Liver (tissue), 3 donors: Measurements from ENCODE around the gene GLT1D1.

Experiments used
- ATF3 ChIP-seq: IDR thresholded peaks from 2 replicates; pipeline ENCODE4 v1.6.1; 2016; ENCODE audit warnings: antibody characterized with exemption
- CTCF ChIP-seq: fragments of 150-350 bp; IDR thresholded peaks from 2 replicates; pipeline ENCODE4 v1.5.1; 2017; ENCODE audit warnings: improper control_type of control experiment, low read depth, low read length; ENCODE audit not compliant: missing input control
- HNF4A ChIP-seq, 2 donors: conservative IDR thresholded peaks; 2 replicates each; pipeline ENCODE4 v1.6.1; 2016; ENCODE audit warnings: antibody characterized with exemption in 2 of 2, mild to moderate bottlenecking in 2 of 2
- JUND ChIP-seq, 2 donors: IDR thresholded peaks; 2 replicates each; pipeline ENCODE4 v1.6.1; 2016; ENCODE audit warnings: antibody characterized with exemption in 2 of 2
- REST ChIP-seq: IDR thresholded peaks from 2 replicates; pipeline ENCODE4 v1.6.1; 2016; ENCODE audit warnings: antibody characterized with exemption, mild to moderate bottlenecking
- RXRA ChIP-seq, 2 donors: IDR thresholded peaks; 2 replicates each; pipeline ENCODE4 v1.6.1; 2017 to 2018; ENCODE audit warnings: antibody characterized with exemption in 2 of 2, mild to moderate bottlenecking in 1 of 2
- SP1 ChIP-seq: IDR thresholded peaks from 2 replicates; pipeline ENCODE4 v1.6.1; 2018; ENCODE audit warnings: antibody characterized with exemption, mild to moderate bottlenecking
- TAF1 ChIP-seq: conservative IDR thresholded peaks from 2 replicates; pipeline ENCODE4 v1.6.1; 2016; ENCODE audit warnings: antibody characterized with exemption, mild to moderate bottlenecking
- YY1 ChIP-seq: IDR thresholded peaks from 2 replicates; pipeline ENCODE4 v1.6.1; 2016; ENCODE audit warnings: antibody characterized with exemption, mild to moderate bottlenecking
- donor health status: healthy.
- donor health status: healthy.

- TF ChIP-seq CTCF (no peak), ATF3 (peak; percentile 96), YY1 (peak; percentile 32), HNF4A (conservative IDR thresholded peaks at IDR 0.05) (peak; percentile 31 to 46), SP1 (peak; percentile 48), JUND (IDR thresholded peaks at IDR 0.05) (peak; percentile 99), REST (no peak), RXRA (IDR thresholded peaks at IDR 0.05) (peak in 1 of 2 donors; percentile 46), TAF1 (no peak)
Measured at GRCh38 chr12:128920468-128920867, 67.2 kb downstream of the GLT1D1 start.
